ENCODE data around the gene TUBG1. TPM values are rescaled to one million over a fixed set of nuclear protein-coding genes. Genes with fewer than 3 reads are reported as not detected.

TUBG1 gene
- 62.1 and 78.8 TPM in 2 replicates for total RNA-seq (2014; rRNA removed; shearing (Covaris generic))
- polyA plus RNA-seq (2014; cell fraction: nucleus; rRNA removed), result 101 and 111 TPM in 2 replicates

DNA sequence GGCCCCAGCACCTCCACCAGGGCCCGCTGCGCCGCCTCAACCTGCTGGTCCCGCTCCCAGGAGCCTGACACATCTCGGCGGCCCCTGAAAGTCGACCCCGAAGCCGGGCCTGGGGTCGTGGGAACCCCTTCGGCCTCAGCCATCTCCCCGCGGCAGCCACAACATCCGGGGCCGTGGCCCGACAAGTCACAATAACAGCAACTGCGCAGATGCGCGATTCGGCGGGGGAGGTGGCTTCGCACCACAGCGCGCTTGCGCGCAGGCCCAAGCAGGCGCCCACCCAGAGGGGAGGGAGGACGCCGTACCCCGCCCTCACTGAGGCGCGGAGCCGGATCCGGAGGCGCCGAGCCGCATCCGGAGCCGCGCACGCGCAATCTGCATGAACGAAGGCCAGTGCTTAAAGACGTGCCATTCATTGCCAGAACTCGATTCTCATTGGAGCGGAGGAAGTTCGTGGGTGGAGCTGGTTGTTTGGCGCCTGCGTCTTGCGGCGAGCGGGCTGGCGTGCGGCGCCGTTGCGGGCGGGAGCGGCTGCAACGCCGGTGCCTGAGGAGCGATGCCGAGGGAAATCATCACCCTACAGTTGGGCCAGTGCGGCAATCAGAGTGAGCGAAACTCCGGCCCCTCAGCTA is at the start of gene TUBG1, which contains the start of gene RETREG3:
Gene TUBG1 (plus strand): TSS at position 502 of the 632 bp plus-strand sequence. CDS start 55 bp downstream, at position 557.
Gene RETREG3 (minus strand): TSS at position 193 of the 632 bp plus-strand sequence. CDS start 50 bp downstream, at position 143.
- peak; percentile 99 for DNase-seq (ENCODE audit: extremely low read depth, low read depth)

DNA sequence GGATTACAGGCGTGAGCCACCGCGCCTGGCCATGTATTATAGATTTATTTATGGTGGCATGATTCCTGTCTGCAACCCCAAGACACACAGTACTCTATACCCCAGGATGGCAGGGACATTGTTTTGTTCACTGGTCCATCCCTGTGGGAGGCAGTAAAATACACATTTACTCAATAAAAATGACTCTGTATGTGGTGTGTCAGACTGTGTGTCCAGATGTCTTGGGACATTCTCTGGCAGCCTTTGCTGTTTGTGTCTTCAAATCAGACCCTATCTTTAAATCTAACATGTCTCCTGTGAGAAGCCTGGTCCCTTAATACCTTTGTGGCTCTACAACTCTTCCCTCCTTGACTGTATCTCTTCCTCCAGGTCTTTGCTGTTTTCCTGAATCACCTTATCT is 49.2 kb upstream of the TUBG1 start:
- no peak for DNase-seq (ENCODE audit: extremely low read depth, low read depth)

- peak; percentile 98 for DNase-seq (ENCODE audit: extremely low read depth, low read depth)
These were observed 47.5 kb upstream of the TUBG1 start, which contains the start of gene COASY for GRCh38 chr17:42561897-42562387. COASY (plus strand) TSS chr17:42562148; CDS start chr17:42562623, 475 bp downstream.

- DNase-seq (ENCODE audit: extremely low read depth, low read depth), result no peak
These were observed 46.9 kb upstream of the TUBG1 start for GRCh38 chr17:42562388-42563142.

DNA sequence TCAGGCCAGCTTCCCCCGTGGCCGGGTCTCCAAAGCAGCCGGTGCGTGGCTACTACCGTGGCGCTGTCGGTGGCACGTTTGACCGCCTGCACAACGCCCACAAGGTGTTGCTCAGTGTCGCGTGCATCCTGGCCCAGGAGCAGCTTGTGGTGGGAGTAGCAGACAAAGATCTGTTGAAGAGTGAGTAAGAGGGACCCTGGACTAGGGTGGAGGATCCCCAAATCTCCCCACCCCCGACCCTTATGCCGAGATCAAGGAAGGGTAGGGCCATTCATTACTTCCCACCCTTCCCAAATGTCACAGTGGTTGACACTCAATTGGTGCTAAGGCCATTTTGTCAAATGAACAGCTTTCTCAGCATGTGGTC is 46.4 kb upstream of the TUBG1 start:
- no peak for DNase-seq (ENCODE audit: extremely low read depth, low read depth)

- no peak for DNase-seq (ENCODE audit: extremely low read depth, low read depth)
These were observed 45.9 kb upstream of the TUBG1 start for GRCh38 chr17:42563543-42563942.

- DNase-seq (ENCODE audit: extremely low read depth, low read depth), result no peak
These were observed 45.5 kb upstream of the TUBG1 start for GRCh38 chr17:42563950-42564349.

- no peak for DNase-seq (ENCODE audit: extremely low read depth, low read depth)
These were observed 44.5 kb upstream of the TUBG1 start for GRCh38 chr17:42564815-42565522.

DNA sequence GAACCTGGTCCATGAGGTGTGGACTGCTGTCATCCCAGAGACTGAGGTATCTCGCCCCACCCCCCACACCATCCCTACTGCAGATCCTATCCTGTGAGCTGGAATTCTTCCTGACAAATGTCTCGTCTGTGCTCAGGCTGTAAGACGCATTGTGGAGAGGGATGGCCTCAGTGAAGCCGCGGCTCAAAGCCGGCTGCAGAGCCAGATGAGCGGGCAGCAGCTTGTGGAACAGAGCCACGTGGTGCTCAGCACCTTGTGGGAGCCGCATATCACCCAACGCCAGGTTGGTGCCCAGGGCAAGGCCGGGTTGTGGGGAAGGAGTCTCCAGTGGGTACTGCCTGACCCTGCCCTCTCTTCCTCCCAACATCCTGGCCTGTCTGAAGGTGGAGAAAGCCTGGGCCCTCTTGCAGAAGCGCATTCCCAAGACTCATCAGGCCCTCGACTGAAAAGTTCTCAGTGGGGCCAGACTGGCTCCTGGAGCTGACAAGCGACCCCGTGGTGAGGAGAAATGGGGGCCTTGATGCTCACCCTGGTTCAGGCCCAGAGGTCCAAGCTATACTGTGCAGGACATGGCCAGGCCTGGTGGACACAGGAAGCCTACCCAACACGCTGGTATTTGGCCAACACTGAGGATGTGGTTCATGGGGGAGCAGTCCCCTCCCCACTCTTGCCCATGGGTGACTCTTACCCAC is 43.8 kb upstream of the TUBG1 start:
- DNase-seq (ENCODE audit: extremely low read depth, low read depth), result no peak

GRCh38 chr17:42566215-42566882 is 43.1 kb upstream of the TUBG1 start:
- no peak for DNase-seq (ENCODE audit: extremely low read depth, low read depth)

DNA sequence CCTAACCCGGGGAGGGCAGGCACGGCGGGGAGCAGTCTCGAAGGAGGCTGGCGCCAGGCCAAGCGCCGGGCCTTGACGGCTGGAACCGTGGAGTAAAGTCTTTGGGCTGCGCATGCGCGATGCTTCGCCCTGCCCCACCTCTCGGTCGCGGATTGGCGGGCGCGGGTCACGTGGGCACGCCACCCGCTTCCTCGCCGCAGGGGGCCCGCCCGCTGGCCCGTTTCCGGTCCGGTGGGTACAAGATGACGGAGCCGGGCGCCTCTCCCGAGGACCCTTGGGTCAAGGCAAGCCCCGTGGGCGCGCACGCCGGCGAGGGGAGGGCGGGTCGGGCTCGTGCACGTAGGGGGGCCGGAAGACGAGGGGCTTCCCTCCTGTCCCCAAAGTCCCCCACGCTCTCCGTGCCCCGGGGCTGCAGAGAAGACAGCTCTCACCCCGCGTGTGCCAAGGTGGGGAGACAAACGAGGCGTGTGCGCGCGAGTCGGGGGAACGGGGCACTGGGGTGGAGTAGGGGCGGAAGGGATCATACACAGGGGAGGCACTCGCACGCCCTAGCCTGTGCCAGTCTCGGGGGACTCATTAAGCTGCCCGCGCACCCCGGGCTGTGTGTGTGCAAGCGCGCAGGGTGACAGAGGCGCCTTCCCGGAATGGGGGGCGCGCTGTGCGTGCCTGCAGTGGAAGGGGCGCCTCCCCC is 42.5 kb upstream of the TUBG1 start, which contains the start of gene MLX:
Gene MLX (plus strand): TSS at position 218 of the 691 bp plus-strand sequence. CDS start 25 bp downstream, at position 243.
- DNase-seq (ENCODE audit: extremely low read depth, low read depth), result peak; percentile 86

GRCh38 chr17:42568341-42569111 is 41.0 kb upstream of the TUBG1 start:
- DNase-seq (ENCODE audit: extremely low read depth, low read depth), result no peak

DNA sequence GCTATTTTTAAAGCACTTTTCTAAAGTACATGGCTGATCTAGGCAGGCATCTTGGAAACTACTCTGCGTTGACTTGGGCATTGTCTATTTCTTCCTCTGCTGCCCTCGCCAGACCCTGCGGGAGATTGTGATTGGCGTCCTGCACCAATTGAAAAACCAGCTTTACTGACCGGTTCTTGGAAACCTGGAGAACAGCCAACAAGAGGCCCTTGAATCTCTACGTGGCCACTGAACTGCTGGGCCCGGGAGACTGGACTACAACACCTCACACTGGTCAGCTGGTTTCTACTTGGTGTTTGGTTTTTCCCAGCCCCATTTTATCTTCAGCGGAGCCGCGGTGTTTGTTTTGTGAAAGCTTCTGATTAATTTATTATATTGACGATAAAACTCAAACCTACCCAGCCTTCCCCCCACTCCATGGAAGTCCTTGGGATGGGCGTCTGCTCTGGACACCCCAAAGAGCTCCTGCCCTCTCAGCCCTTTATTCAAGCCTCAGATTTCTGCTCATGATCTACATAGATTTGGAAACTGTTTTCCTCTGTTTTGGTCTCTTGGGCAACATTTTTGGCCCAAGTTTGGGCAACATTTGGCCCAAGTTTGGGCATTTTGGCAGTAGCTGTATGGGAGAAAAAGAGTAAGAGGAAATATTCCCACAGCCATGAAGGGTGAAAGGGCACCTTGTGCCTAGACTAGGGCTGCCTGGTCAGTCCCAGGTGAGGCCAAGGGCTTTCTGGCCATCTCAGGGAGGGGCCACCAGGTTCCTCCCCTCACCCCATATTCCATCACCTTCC is 37.9 kb upstream of the TUBG1 start:
- no peak for DNase-seq (ENCODE audit: extremely low read depth, low read depth)

DNA sequence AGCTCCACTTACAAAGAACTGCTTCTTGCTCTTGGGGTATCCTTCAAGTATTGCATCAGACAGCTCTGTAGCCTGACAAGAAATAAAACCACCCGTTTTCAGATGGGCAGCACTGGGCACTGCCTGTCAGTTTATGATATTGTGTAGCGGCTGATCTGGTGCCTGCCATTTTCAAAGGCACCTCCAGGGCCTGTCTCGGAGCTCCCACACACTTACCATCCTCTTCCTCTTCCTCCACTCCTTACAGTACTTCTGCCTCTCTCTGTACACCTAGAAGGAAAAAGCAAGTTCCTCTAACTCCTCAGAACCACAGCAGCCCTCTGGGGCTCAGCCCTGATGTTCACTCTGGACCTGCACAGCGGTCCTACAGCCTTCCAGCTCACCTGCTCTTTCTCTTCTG is 36.4 kb upstream of the TUBG1 start:
- DNase-seq (ENCODE audit: extremely low read depth, low read depth), result no peak

DNA sequence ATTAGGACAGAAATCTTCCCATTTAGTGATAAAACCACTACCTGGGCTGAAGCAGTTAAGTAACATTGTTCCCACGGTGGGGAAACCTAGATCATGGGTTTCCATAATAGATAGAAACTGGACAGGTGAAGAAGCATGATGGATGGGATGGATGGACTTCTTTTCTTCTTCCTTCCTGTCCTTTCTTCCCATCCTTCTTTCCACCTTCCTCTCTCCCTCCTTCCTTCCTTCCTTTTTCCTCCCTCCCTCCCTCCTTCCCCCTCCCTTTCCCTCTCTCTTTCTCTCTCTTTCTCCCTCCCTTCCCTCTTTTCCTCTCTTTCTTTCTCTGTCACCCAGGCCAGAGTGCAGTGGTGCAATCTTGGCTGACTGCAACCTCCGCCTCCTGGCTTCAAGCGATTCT is 35.0 kb upstream of the TUBG1 start:
- no peak for DNase-seq (ENCODE audit: extremely low read depth, low read depth)

- DNase-seq (ENCODE audit: extremely low read depth, low read depth), result no peak
These were observed 32.3 kb upstream of the TUBG1 start for GRCh38 chr17:42577140-42577531.

GRCh38 chr17:42577532-42578281 is 31.8 kb upstream of the TUBG1 start, which contains the start of gene PSMC3IP:
PSMC3IP (minus strand) TSS chr17:42577729; CDS start chr17:42577686, 43 bp downstream.
- peak; percentile 94 for DNase-seq (ENCODE audit: extremely low read depth, low read depth)

All from NCI-H460 (cell line).